AML-193 (cell line): ENCODE results near the gene BAX.
A peak's percentile ranks its signal among the peaks of the same experiment; 100 is the strongest.

Experiments used
- DNase-seq, 2 experiments: peaks; one replicate each; lab custom pipeline; 2025; lab: John Stamatoyannopoulos, UW

The BAX gene

DNA sequence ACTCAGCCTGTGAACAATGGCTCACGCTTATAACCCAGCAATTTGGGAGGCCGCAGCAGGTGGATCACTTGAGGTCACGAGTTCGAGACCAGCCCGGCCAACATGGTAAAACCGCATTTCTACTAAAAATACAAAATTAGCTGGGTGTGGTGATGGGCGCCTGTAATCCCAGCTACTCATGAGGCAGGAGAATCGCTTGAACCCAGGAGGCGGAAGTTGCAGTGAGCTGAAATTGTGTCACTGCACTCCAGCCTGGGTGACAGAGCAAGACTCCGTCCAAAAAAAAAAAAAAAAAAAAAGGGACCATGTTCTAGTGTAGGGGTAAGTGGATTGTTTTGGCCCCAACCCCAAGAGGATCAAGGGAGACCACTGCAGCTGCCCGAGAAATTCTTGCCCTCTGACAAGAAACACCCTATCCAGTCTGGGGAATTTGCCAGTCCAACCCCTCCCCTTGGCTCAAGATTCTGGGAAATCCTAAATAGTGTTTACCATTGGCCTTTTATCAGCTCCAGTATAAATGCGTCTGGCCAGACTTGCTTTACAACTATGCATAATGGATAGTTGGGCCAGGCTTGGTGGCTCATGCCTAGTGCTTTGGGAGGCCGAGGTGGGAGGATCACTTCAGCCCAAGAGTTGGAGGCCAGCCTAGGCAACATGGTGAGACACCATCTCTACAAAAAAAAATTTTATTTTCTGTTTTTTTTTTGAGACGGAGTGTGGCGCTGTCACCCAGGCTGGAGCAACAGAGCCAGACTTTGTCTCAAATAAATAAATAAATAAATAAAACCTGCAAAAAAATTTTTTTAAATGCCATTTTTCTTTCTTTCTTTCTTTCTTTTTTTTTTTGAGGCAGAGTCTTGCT is 26.3 kb upstream of the BAX start:
- DNase-seq = no peak

GRCh38 chr19:48933382-48933932 is 21.2 kb upstream of the BAX start, which contains the start of gene DHDH:
Gene DHDH, plus strand, starts transcription at chr19:48933699. Its CDS starts 23 bp downstream, at chr19:48933722.
- peak; percentile 5 to 10 for DNase-seq

DNA sequence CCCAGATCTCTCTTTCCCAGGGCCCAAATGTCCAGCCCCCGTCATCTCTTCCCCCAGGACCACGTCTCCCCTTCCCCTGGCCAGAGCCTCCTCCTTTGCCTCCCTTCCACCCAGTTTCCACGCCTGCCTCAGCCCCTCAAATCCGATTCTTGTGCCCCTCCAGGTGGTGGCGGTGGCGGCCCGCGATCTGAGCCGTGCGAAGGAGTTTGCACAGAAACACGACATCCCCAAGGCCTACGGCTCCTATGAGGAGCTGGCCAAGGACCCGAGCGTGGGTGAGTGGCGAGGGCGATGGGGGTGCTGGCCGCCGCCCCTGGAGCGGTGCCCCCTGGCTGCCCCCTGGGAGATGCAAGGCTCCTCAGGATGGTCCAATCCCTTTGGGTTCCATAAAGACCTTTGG is 19.8 kb upstream of the BAX start:
- DNase-seq = no peak

GRCh38 chr19:48935864-48936263 is 18.8 kb upstream of the BAX start:
- no peak for DNase-seq

- DNase-seq = no peak
Measured at GRCh38 chr19:48938256-48938655, 16.4 kb upstream of the BAX start.

DNA sequence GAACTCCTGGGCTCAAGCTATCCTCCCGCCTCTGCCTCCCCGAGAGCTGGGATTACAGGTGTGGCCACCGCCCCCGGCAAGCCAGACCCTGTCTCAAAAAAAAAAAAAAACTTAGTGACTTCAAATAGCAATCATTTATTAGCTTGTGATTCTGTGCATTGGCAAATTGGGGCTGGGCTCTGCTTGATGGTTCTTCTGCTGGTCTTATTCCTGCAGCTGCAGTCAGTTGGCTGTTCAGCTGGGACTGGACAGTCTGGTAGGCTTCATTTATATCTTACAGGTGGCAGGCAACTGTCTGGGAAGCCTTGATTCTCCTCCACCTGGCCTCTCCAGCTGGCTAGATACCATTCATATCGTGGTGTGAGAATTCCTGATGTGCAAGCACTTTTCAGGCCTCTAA is 13.8 kb upstream of the BAX start:
- no peak for DNase-seq

DNA sequence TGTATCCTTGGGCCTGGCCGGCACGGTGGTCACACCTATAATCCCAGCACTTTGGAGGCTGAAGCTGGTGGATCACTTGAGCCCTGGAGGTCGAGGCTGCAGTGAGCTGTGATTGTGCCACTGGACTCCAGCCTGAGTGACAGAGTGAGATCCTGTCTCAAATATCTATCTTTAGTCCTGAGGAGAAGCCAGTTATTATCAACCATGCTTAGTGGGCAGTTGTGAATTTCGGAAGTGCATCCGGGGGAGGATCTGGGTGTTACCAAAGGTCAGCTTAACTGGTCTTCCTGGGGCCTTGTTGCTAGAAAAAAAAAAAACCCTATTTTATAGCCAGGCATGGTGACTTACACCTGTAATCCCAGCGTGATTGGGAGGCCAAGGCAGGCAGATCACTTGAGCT is 11.6 kb upstream of the BAX start:
- DNase-seq = no peak

DNA sequence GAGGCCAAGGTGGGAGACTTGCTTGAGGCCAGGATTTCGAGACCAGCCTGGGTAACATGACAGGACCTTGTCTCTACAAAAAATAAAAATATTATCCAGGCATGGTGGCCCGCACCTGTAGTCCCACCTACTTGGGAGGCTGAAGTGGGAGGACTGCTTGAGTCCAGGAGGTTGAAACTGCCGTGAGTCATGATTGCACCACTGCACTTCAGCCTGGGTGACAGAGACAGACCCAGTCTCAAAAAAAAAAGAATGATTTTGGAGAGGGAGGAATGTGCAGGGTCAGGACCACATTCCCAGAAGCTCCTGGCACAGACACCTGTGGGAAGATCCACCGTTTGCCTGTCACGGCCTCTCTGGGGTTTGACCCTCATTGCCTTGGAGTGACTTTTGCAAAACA is 9.3 kb upstream of the BAX start:
- DNase-seq = no peak

GRCh38 chr19:48945817-48946216 is 8.9 kb upstream of the BAX start:
- DNase-seq = no peak

- no peak for DNase-seq
Measured at GRCh38 chr19:48946463-48947257, 8.0 kb upstream of the BAX start.

- DNase-seq = no peak
Measured at GRCh38 chr19:48947258-48947542, 7.5 kb upstream of the BAX start.

GRCh38 chr19:48950159-48950558 is 4.5 kb upstream of the BAX start:
- DNase-seq = no peak

GRCh38 chr19:48950830-48951519 is 3.7 kb upstream of the BAX start:
- DNase-seq = no peak

DNA sequence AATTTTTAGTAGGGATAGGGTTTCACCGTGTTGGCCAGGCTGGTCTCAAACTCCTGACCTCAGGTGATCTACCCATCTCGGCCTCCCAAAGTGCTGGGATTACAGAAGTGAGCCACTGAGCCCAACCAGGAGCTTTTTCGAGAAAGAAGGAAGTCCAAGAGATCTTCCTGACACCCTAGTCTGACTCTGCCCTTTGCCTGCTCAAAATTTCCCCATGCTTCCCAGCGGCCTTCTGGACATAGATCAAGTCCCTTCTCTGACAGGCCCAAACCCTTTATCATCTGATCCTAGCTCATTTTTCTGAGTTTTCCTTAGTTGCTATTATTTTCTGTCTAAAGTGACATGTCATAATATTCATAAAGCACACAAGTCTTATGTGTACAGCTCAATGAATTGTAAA is 1.5 kb upstream of the BAX start:
- no peak for DNase-seq

- no peak for DNase-seq
Measured at GRCh38 chr19:48953990-48954594, 583 bp upstream of the BAX start.

DNA sequence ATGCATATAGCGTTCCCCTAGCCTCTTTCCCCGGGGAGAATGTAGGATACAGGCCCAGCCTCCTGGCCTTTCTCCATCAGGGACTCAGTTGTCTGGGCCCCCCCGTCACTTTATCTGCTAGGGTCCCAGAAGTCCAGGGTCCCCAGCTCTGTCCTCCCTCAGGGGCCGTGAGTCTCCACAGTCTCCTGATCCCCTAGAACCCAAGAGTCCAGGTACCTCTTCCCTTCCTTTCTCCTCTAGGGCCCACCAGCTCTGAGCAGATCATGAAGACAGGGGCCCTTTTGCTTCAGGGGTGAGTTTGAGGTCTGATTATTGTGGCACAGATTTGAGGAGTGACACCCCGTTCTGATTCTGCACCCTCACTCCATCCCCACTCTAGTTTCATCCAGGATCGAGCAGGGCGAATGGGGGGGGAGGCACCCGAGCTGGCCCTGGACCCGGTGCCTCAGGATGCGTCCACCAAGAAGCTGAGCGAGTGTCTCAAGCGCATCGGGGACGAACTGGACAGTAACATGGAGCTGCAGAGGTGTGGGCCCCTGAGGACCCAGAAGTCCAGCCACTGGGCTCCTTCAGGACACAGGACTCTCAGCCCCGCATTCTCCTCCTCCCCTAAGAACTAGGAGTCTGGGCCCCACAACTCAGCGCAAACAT is 758 bp downstream of the BAX start:
- no peak for DNase-seq

DNA sequence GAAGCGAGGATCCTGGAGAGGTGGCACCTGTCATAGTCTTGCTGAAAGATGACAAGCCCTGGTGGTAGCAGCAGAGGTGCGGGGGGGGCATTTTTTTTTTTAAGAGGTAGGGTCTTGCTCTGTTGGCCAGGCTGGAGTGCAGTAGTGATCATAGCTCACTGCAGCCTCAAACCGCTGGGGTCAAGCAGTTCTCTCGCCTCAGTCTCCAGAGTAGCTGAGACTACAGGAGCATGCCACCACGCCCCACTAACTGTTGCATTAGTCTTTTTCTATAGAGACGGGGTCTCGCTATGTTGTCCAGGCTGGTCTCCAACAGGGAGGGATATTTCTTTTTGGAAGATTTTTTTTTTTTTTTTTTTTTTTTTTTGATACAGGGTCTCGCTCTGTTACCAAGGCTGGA is 3.3 kb downstream of the BAX start:
- DNase-seq = no peak

DNA sequence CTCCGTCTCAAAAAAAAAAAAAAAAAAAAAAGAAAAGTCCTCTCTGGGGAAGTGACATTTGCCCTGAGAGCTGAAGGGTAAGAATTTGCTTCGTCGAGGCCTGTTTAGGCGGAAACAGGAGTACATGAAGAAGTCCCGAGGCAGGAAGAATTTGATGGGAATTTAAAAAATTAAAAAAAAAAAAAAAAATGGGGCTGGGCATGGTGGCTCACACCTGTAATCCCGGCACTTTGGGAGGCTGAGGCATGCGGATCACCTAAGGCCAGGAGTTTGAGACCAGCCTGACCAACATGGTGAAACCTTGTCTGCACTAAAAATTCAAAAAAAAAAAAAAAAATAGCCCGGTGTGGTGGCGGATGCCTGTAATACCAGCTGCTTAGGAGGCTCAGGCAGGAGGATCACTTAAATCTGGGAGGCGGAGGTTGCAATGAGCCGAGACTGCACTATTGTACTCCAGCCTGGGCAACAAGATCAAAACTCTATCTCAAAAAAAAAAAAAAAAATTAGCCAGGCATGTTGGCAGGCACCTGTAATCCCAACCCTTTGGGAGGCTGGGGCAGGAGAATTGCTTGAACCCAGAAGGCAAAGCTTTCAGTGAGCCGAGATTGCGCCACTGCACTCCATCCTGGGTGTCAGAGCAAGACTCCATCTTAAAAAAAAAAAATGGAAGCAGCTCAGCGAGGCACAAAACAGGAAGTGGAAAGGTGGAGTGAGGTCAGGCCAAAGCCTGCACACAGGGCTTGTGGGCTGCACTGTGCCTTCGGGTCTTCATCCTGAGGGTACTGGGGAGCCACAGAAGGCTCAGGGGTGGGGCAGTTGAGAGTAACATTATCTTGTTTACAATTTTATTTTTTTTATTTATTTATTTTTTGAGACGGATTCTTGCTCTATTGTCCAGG is 4.9 kb downstream of the BAX start:
- peak; percentile 11 for DNase-seq

DNA sequence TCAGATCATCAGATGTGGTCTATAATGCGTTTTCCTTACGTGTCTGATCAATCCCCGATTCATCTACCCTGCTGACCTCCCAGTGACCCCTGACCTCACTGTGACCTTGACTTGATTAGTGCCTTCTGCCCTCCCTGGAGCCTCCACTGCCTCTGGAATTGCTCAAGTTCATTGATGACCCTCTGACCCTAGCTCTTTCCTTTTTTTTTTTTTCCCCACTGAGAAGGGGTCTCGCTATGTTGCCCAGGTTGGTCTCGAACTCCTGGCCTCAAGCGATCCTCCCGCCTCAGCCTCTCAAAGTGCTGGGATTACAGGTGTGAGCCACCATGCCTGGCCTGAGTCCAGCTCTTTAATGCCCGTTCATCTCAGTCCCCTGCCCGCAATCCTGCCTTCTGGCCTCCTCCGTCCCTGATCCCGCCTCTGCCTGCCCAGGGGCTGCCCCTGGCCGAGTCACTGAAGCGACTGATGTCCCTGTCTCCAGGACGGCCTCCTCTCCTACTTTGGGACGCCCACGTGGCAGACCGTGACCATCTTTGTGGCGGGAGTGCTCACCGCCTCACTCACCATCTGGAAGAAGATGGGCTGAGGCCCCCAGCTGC is 6.5 kb downstream of the BAX start:
- DNase-seq = no peak

DNA sequence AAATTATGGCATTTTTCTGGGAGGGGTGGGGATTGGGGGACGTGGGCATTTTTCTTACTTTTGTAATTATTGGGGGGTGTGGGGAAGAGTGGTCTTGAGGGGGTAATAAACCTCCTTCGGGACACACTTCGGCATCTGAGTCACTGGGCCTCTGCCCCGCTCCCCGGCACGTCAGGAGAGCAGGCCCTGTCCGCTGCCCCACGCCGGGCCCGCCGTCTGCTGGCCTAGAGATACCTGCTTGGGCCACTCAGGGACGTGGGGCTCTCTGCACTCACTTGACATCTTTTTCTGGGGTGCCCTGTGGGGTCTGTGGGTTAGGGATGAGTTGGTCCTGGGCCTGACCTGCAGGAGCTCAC is 7.0 kb downstream of the BAX start:
- DNase-seq = no peak
